K562 (cell line): ENCODE measurements around the gene RARG. TPM values are rescaled to one million over a fixed set of nuclear protein-coding genes. Genes with fewer than 3 reads are reported as not detected.

Source experiments
- ATAC-seq: fragments of 200-7000 bp; cut with Tn5 transposase; 3 replicates; pipeline ENCODE4 v1.9.1; 2020; ENCODE audit warnings: moderate library complexity
- BruUV-seq: library from RNA; stranded (reverse); fragments of 400-500 nt; replicated peaks from 2 replicates; lab custom pipeline; 2021; lab: Mats Ljungman, UMichigan
- CTCF ChIA-PET: fragments of 300-600 bp; formaldehyde crosslinking; extraction: SDS; loops from one replicate; lab custom pipeline; 2021; ENCODE audit warnings: low intra/inter-chr PET ratio; lab: Yijun Ruan, JAX
- POLR2A ChIA-PET: fragments of 300-600, 350-650 bp; sonication (Branson Sonifier 250); formaldehyde crosslinking; extraction: SDS; loops from one replicate; lab custom pipeline; 2021; ENCODE audit warnings: antibody characterized with exemption, inconsistent platforms; lab: Yijun Ruan, JAX
- DNase-seq, 4 experiments: peaks; one replicate each; pipeline versions ENCODE4 v3.0.0 to v3.0.0-alpha.2; 2011 to 2018; ENCODE audit warnings: low spot score in 3 of 4, mixed read lengths in 3 of 4; ENCODE audit errors: extremely low read depth in 1 of 4
- FAIRE-seq: peaks from 2 replicates; lab custom pipeline; 2011; peaks lifted over from hg19 to GRCh38; lab: Jason Lieb, UNC
- H2AFZ ChIP-seq: 2 replicates; pipeline ENCODE4 v1.6.0; 2011; ENCODE audit warnings: low read depth, low read length, control low read depth, inconsistent platforms
- H3K27ac ChIP-seq: fragments of 200-600 bp; 3 replicates; pipeline ENCODE4 v1.8.0; 2011; ENCODE audit warnings: low read depth, mild to moderate bottlenecking, control low read depth, inconsistent platforms, low read length, moderate library complexity, mixed read lengths; ENCODE audit errors: extremely low read depth
- H3K27me3 ChIP-seq, 2 experiments: fragments of 300-600 bp in 1 of 2; 2 replicates in 1 of 2; 3 replicates in 1 of 2; pipeline versions ENCODE4 v1.6.0 to v1.8.0; 2011; ENCODE audit warnings: inconsistent platforms in 2 of 2, low read length in 2 of 2, mild to moderate bottlenecking in 1 of 2, mixed read lengths in 1 of 2, moderate library complexity in 1 of 2; ENCODE audit not compliant: control insufficient read depth in 2 of 2, insufficient read depth in 2 of 2
- H3K36me3 ChIP-seq: fragments of 300-600 bp; 3 replicates; pipeline ENCODE4 v1.8.0; 2011; ENCODE audit warnings: mild to moderate bottlenecking, low read length, inconsistent platforms; ENCODE audit not compliant: control insufficient read depth, insufficient read depth
- H3K4me1 ChIP-seq, 2 experiments: fragments of 200-600 bp in 1 of 2; replicated peaks in 1 of 2; 2 replicates in 1 of 2; 3 replicates in 1 of 2; pipeline versions ENCODE4 v1.5.1 to v1.8.0; 2011; ENCODE audit warnings: inconsistent platforms in 2 of 2, low read length in 2 of 2, mild to moderate bottlenecking in 1 of 2, mixed read lengths in 1 of 2, moderate library complexity in 1 of 2; ENCODE audit not compliant: control insufficient read depth in 2 of 2, insufficient read depth in 2 of 2
- H3K4me2 ChIP-seq: 2 replicates; pipeline ENCODE4 v1.6.1; 2011; ENCODE audit warnings: low read length, control low read depth, inconsistent platforms, mixed read lengths; ENCODE audit not compliant: insufficient read depth
- H3K4me3 ChIP-seq: fragments of 200-600 bp; sonication (generic), shearing (Covaris generic); 2 replicates; pipeline ENCODE4 v1.5.1; 2016; ENCODE audit warnings: control low read depth, inconsistent platforms
- H3K79me2 ChIP-seq: fragments of 200-600 bp; 3 replicates; pipeline ENCODE4 v1.8.0; 2011; ENCODE audit warnings: low read length, inconsistent platforms; ENCODE audit not compliant: control insufficient read depth, insufficient read depth
- H3K9ac ChIP-seq, 2 experiments: 2 replicates each; pipeline versions ENCODE4 v1.6.0 to v1.6.1; 2011; ENCODE audit warnings: low read depth in 2 of 2, low read length in 2 of 2, control low read depth in 1 of 2, inconsistent platforms in 1 of 2, mild to moderate bottlenecking in 1 of 2, mixed read lengths in 1 of 2; ENCODE audit not compliant: insufficient read depth in 1 of 2
- H3K9me1 ChIP-seq: one replicate; pipeline ENCODE4 v1.6.0; 2011; ENCODE audit warnings: inconsistent platforms, mild to moderate bottlenecking, low read length, moderate library complexity; ENCODE audit not compliant: control insufficient read depth, insufficient read depth
- H3K9me3 ChIP-seq: replicated peaks from 2 replicates; pipeline ENCODE4 v1.5.1; 2011; ENCODE audit warnings: low read depth, low read length, inconsistent platforms; ENCODE audit not compliant: control insufficient read depth, insufficient read depth
- H4K20me1 ChIP-seq: replicated peaks from 2 replicates; pipeline ENCODE4 v1.6.1; 2011; ENCODE audit warnings: low read length, inconsistent platforms, mixed read lengths; ENCODE audit not compliant: control insufficient read depth, insufficient read depth
- WGBS: fragments of 100-300 bp; shearing (Covaris generic); methylation state at CpG from one replicate; pipeline ENCODE4 v1.1.6; 2016; ENCODE audit warnings: low coverage, mixed read lengths; ENCODE audit not compliant: insufficient coverage; ENCODE audit errors: missing lambda C conversion rate; 5-methylcytosine and 5-hydroxymethylcytosine counted together
- in situ Hi-C: fragments of 300-500 bp; cut with MboI; formaldehyde crosslinking; loops from 4 replicates; pipeline ENCODE4 v1.15.0; 2018; ENCODE audit warnings: inconsistent platforms, mixed read lengths
- intact Hi-C: fragments of 100-400 bp; cut with micrococcal nuclease; formaldehyde crosslinking; loops from 2 replicates; pipeline ENCODE4 v1.14.2; 2022
- polyA plus RNA-seq, 8 experiments: library from polyadenylated mRNA; depleted of rRNA in 4 of 8; stranded (reverse) in 5 of 8; unstranded in 3 of 8; fragments of >200 nt; fragmentation: Nextera tagmentation in 2 of 8; fragmentation: Illumina TruSeq in 1 of 8; extraction: Ambion mirVana in 2 of 8; extraction: Trizol in 1 of 8; gene quantifications; 2 replicates each; pipeline versions ENCODE4 v1.2.1 to v1.2.3, GENCODE V29; 2011 to 2014; ENCODE audit warnings: inconsistent platforms in 1 of 8, missing spikeins in 1 of 8
- total RNA-seq, 7 experiments: library from RNA; depleted of rRNA in 6 of 7; stranded (reverse); fragments of >200 nt in 6 of 7; fragmentation: Illumina TruSeq in 2 of 7; extraction: Trizol in 2 of 7; gene quantifications; 2 replicates each; pipeline versions ENCODE4 v1.2.1 to v1.2.3, GENCODE V29; 2011 to 2021; ENCODE audit warnings: low replicate concordance in 1 of 7
- TF ChIP-seq, protein P1 (sequence below), 3 experiments: IDR thresholded peaks in 2 of 3; conservative IDR thresholded peaks in 1 of 3; 2 replicates each; pipeline ENCODE4 v1.5.1; 2011 to 2012; ENCODE audit warnings: low read length in 3 of 3, mild to moderate bottlenecking in 3 of 3, control low read depth in 2 of 3, improper control_type of control experiment in 1 of 3, inconsistent platforms in 1 of 3, low read depth in 1 of 3, mixed read lengths in 1 of 3, moderate library complexity in 1 of 3; ENCODE audit not compliant: insufficient read depth in 2 of 3
- TF ChIP-seq, protein P2 (sequence below): fragments of 450-650 bp; IDR thresholded peaks from 2 replicates; pipeline ENCODE4 v1.6.1; 2018; ENCODE audit not compliant: partially characterized antibody

The RARG gene
- total and polyA plus RNA-seq, 9 of the 15 experiments (the other 6 are each of a cell fraction or from before 2014, with no cell fraction given) = 0.18 to 7.6 (median 3.8) TPM

DNA sequence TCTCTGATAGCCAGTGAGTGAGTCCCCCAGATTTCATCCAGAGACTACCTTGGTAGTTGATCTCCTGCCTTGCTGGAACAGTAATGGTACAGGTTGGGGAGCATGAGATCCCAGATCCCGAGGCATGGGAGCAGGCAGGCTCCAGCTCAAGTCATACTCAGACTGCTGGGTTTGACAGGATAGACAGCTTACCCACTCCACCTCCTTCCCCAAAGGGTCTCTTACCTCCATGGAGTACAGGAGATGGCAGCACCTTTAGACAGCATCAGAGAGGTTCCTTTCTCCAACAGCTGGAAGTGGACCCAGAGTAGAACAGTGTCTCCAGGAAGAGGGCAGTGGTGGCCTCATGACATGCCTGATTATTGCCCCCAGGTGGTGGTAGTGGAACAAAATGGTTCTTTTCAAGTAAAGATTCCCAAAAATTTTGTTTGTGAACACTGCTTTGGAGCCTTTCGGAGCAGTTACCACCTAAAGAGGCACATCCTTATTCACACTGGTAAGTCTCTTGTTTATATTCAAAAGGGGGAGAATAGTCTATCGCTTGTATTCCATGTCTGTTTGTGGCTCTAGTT, 46.3 kb downstream of the RARG start:
- H4K20me1 ChIP-seq = peaks cover 4% of the 10 kb centered on the region; the same call in 1 of the 2 replicates
- no TSS peak for BruUV-seq
- in situ Hi-C loops (loop anchor here (10.0 kb wide), 1 partner anchor 761 kb away; no protein-coding TSS in a partner anchor), intact Hi-C loops (no loop called here)
- H3K36me3 ChIP-seq = peaks cover 71% of the 10 kb centered on the region
- ATAC-seq (no peak), DNase-seq (peak in 1 of 4 experiments; percentile 16), FAIRE-seq (no peak)
- TF ChIP-seq, protein P1, sequence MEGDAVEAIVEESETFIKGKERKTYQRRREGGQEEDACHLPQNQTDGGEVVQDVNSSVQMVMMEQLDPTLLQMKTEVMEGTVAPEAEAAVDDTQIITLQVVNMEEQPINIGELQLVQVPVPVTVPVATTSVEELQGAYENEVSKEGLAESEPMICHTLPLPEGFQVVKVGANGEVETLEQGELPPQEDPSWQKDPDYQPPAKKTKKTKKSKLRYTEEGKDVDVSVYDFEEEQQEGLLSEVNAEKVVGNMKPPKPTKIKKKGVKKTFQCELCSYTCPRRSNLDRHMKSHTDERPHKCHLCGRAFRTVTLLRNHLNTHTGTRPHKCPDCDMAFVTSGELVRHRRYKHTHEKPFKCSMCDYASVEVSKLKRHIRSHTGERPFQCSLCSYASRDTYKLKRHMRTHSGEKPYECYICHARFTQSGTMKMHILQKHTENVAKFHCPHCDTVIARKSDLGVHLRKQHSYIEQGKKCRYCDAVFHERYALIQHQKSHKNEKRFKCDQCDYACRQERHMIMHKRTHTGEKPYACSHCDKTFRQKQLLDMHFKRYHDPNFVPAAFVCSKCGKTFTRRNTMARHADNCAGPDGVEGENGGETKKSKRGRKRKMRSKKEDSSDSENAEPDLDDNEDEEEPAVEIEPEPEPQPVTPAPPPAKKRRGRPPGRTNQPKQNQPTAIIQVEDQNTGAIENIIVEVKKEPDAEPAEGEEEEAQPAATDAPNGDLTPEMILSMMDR (IDR thresholded peaks at IDR 0.05 in 2 of 3, conservative IDR thresholded peaks at IDR 0.05 in 1 of 3; ENCODE audit: insufficient read depth in 2 of 3, low read depth in 1 of 3, low read length in 3 of 3) = peak in 1 of 3 experiments; percentile 28; a peak in 1 of 6 replicates
- TF ChIP-seq, protein P2, sequence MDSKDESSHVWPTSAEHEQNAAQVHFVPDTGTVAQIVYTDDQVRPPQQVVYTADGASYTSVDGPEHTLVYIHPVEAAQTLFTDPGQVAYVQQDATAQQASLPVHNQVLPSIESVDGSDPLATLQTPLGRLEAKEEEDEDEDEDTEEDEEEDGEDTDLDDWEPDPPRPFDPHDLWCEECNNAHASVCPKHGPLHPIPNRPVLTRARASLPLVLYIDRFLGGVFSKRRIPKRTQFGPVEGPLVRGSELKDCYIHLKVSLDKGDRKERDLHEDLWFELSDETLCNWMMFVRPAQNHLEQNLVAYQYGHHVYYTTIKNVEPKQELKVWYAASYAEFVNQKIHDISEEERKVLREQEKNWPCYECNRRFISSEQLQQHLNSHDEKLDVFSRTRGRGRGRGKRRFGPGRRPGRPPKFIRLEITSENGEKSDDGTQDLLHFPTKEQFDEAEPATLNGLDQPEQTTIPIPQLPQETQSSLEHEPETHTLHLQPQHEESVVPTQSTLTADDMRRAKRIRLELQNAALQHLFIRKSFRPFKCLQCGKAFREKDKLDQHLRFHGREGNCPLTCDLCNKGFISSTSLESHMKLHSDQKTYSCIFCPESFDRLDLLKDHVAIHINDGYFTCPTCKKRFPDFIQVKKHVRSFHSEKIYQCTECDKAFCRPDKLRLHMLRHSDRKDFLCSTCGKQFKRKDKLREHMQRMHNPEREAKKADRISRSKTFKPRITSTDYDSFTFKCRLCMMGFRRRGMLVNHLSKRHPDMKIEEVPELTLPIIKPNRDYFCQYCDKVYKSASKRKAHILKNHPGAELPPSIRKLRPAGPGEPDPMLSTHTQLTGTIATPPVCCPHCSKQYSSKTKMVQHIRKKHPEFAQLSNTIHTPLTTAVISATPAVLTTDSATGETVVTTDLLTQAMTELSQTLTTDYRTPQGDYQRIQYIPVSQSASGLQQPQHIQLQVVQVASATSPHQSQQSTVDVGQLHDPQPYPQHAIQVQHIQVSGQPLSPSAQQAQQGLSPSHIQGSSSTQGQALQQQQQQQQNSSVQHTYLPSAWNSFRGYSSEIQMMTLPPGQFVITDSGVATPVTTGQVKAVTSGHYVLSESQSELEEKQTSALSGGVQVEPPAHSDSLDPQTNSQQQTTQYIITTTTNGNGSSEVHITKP = no peak
- ChIA-PET CTCF (no interaction called here), POLR2A (interaction anchor here (0.6 to 0.8 kb wide), 4 partner anchors 10 to 161 kb away, joined by 3 to 4 read pairs (median 4); no protein-coding TSS in a partner anchor)
- H3K4me3 ChIP-seq = no peak overlapping the region
- no peak overlapping the region for H3K4me2 ChIP-seq
- H3K4me1 ChIP-seq = peaks cover 16 to 19% of the 10 kb centered on the region in 2 experiments; a peak in 4 of 5 replicates
- no peaks in the 10 kb centered on the region for H3K27me3 ChIP-seq
- H2AFZ ChIP-seq = no peak overlapping the region
- no peak overlapping the region for H3K27ac ChIP-seq
- peaks cover 5% of the 10 kb centered on the region for H3K9me3 ChIP-seq
- WGBS = 97% methylated on average over 3 of the region's 3 CpGs
- H3K9me1 ChIP-seq = no peaks in the 10 kb centered on the region
- peaks cover 29% of the 10 kb centered on the region for H3K79me2 ChIP-seq
- no peak overlapping the region for H3K9ac ChIP-seq
